ENCODE measurements around the gene VAV1.

DNA sequence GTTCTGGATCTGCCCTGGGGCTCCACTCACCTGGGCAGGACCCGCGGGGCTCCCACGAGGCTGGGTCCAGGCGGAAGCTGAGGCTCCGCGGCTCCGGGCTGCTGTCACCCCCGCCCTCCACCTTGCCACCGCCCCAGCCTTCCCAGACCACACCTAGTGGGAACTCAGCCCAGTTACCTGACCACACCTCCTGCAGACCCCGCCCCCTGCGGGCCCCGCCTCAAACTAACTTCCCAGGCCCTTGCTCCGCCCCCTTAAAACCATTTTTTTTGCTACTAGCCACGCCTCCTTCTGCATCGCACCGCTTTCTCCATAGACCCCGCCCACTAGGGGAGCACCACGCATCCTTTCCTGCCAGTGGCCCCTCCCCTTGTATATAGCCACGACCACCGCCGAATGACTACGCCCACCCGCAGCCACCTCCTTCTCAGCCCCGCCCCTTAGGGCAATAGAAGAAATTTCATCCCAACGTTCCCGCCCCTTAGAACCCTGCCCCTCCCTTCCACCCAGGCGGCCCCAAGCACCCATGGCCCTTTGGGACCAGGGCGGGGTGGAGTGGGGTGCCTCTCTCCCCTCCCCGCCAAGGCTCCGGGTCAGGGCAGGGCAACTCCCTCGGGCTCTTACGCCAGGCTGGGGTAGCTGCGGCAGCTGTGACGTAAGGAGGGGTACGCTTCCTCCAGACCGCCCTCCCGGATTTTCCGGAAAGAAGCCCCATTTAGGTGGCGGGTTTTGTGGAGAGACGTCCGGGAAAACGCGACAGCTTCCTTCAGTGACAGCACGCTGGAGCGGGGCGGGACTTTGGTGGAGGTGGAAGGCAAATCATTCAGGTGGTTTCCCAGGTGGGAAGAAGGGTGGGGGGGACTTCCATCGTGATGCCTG lies 4.9 kb upstream of the VAV1 start, which contains the start of gene SH2D3A:
- TF ChIP-seq CTCF (IDR thresholded peaks at IDR 0.05) (no peak), POLR2A (IDR thresholded peaks at IDR 0.05) (peak; percentile 37)
